Neural cell (in vitro differentiated cells): Measurements from ENCODE around the gene ZNF57. TPM values are rescaled to one million over a fixed set of nuclear protein-coding genes. Genes with fewer than 3 reads are reported as not detected.
"Not testable (repeated sequence)": the region's sequence is repeated elsewhere in the genome, so short reads cannot be mapped to it uniquely, and the experiment has no call there.

Experiments
- H2AFZ ChIP-seq: fragments of 200-600, 300-800 bp; sonication (generic), shearing (Covaris generic); 2 replicates; pipeline ENCODE4 v1.6.0; 2014; ENCODE audit warnings: low read depth, mild to moderate bottlenecking, antibody characterized with exemption, low read length, moderate library complexity
- H3F3A ChIP-seq: fragments of 200-600 bp; shearing (Covaris generic); 2 replicates; pipeline ENCODE4 v1.6.1; 2016; ENCODE audit warnings: mild to moderate bottlenecking, moderate library complexity, mixed read lengths, antibody characterized with exemption, low read length; ENCODE audit not compliant: insufficient read depth, poor library complexity, severe bottlenecking
- H3K27ac ChIP-seq: fragments of 200-600, 300-800 bp; sonication (generic), shearing (Covaris generic); 2 replicates; pipeline ENCODE4 v1.5.1; 2014; ENCODE audit warnings: mild to moderate bottlenecking, low read length, moderate library complexity
- H3K27me3 ChIP-seq: fragments of 300-800, 200-600 bp; sonication (generic), shearing (Covaris generic); 2 replicates; pipeline ENCODE4 v1.6.0; 2014; ENCODE audit warnings: mild to moderate bottlenecking, low read depth, low read length, moderate library complexity; ENCODE audit not compliant: insufficient read depth
- H3K36me3 ChIP-seq: fragments of 300-800, 200-600 bp; sonication (generic), shearing (Covaris generic); 2 replicates; pipeline ENCODE4 v1.5.1; 2014; ENCODE audit warnings: mild to moderate bottlenecking, antibody characterized with exemption, low read length, moderate library complexity; ENCODE audit not compliant: insufficient read depth
- H3K4me2 ChIP-seq: fragments of 300-800, 200-600 bp; sonication (generic), shearing (Covaris generic); 2 replicates; pipeline ENCODE4 v1.6.0; 2014; ENCODE audit warnings: mild to moderate bottlenecking, low read length
- H3K4me3 ChIP-seq: fragments of 300-800, 200-600 bp; sonication (generic), shearing (Covaris generic); 2 replicates; pipeline ENCODE4 v1.5.1; 2014; ENCODE audit warnings: mild to moderate bottlenecking, low read length, moderate library complexity
- H3K79me2 ChIP-seq: fragments of 200-600 bp; shearing (Covaris generic); replicated peaks from 2 replicates; pipeline ENCODE4 v1.6.0; 2014; ENCODE audit warnings: mild to moderate bottlenecking, low read length, moderate library complexity; ENCODE audit not compliant: insufficient read depth
- H3K9ac ChIP-seq: fragments of 300-800, 200-600 bp; sonication (generic), shearing (Covaris generic); 2 replicates; pipeline ENCODE4 v1.6.1; 2016; ENCODE audit warnings: mild to moderate bottlenecking, low read length, mixed read lengths
- H3K9me2 ChIP-seq: fragments of 200-600 bp; shearing (Covaris generic); 2 replicates; pipeline ENCODE4 v1.6.1; 2016; ENCODE audit warnings: mild to moderate bottlenecking, low read length, mixed read lengths; ENCODE audit not compliant: insufficient read depth
- H3K9me3 ChIP-seq: fragments of 200-600, 300-800 bp; sonication (generic), shearing (Covaris generic); 2 replicates; pipeline ENCODE4 v1.6.1; 2016; ENCODE audit warnings: mild to moderate bottlenecking, mixed run types, low read length, moderate library complexity, mixed read lengths
- H4K20me1 ChIP-seq: fragments of 200-600 bp; shearing (Covaris generic); 2 replicates; pipeline ENCODE4 v1.6.1; 2016; ENCODE audit warnings: mild to moderate bottlenecking, mixed run types; ENCODE audit not compliant: insufficient read depth
- CTCF ChIP-seq: fragments of 450-650 bp; IDR thresholded peaks from 2 replicates; pipeline ENCODE4 v1.5.1; 2014; ENCODE audit warnings: antibody characterized with exemption, mild to moderate bottlenecking, moderate library complexity; ENCODE audit not compliant: poor library complexity, severe bottlenecking
- EP300 ChIP-seq: fragments of 450-650 bp; conservative IDR thresholded peaks from 2 replicates; pipeline ENCODE4 v1.6.1; 2014; ENCODE audit warnings: antibody characterized with exemption, mild to moderate bottlenecking, moderate library complexity; ENCODE audit not compliant: poor library complexity, severe bottlenecking
- EZH2 ChIP-seq: fragments of 200-600, 300-800 bp; shearing (Covaris generic), sonication (generic); IDR thresholded peaks from 2 replicates; pipeline ENCODE4 v1.6.1; 2014; ENCODE audit warnings: antibody characterized with exemption, low read length, borderline replicate concordance, mild to moderate bottlenecking; ENCODE audit not compliant: insufficient read depth, poor library complexity, severe bottlenecking
- MXI1 ChIP-seq: fragments of 450-650 bp; conservative IDR thresholded peaks from 2 replicates; pipeline ENCODE4 v1.6.1; 2014; ENCODE audit warnings: antibody characterized with exemption, mild to moderate bottlenecking; ENCODE audit not compliant: poor library complexity, severe bottlenecking
- POLR2AphosphoS5 ChIP-seq: IDR thresholded peaks from 2 replicates; pipeline ENCODE4 v1.6.1; 2012
- RAD21 ChIP-seq: fragments of 450-650 bp; conservative IDR thresholded peaks from 2 replicates; pipeline ENCODE4 v1.6.1; 2014; ENCODE audit warnings: antibody characterized with exemption, mild to moderate bottlenecking, moderate library complexity
- REST ChIP-seq: IDR thresholded peaks from 2 replicates; pipeline ENCODE4 v1.6.1; 2012; ENCODE audit warnings: borderline replicate concordance
- SMC3 ChIP-seq: fragments of 450-650 bp; conservative IDR thresholded peaks from 2 replicates; pipeline ENCODE4 v1.6.1; 2014; ENCODE audit warnings: antibody characterized with exemption, mild to moderate bottlenecking, moderate library complexity; ENCODE audit not compliant: poor library complexity
- TAF1 ChIP-seq: IDR thresholded peaks from 2 replicates; pipeline ENCODE4 v1.6.1; 2012; ENCODE audit warnings: low read depth
- polyA plus RNA-seq: library from polyadenylated mRNA; depleted of rRNA; stranded (reverse); fragments of >200 nt; gene quantifications from 2 replicates; pipeline ENCODE4 v1.2.3, GENCODE V29; 2014

Gene ZNF57
- polyA plus RNA-seq, 1 donor from 2014 or later = 3.0 TPM

GRCh38 chr19:2869618-2870017 is 31.1 kb upstream of the ZNF57 start:
- H3K9me2 ChIP-seq = no peaks in the 10 kb centered on the region
- H3K27ac ChIP-seq = no peak overlapping the region
- H3K36me3 ChIP-seq = no peaks in the 10 kb centered on the region
- H2AFZ ChIP-seq = no peak overlapping the region
- H3F3A ChIP-seq = no peaks in the 10 kb centered on the region
- no peak overlapping the region for H3K4me3 ChIP-seq
- no peaks in the 10 kb centered on the region for H3K9me3 ChIP-seq
- H4K20me1 ChIP-seq = no peaks in the 10 kb centered on the region
- H3K79me2 ChIP-seq = no peaks in the 10 kb centered on the region
- TF ChIP-seq EP300 = no peak
- TF ChIP-seq TAF1 = no peak
- no peak for TF ChIP-seq CTCF
- TF ChIP-seq RAD21 = no peak
- TF ChIP-seq MXI1 = no peak
- TF ChIP-seq EZH2 = no peak
- TF ChIP-seq SMC3 = no peak
- TF ChIP-seq POLR2AphosphoS5 = no peak
- TF ChIP-seq REST = no peak
- no peak overlapping the region for H3K9ac ChIP-seq
- no peaks in the 10 kb centered on the region for H3K27me3 ChIP-seq
- H3K4me2 ChIP-seq = no peak overlapping the region

GRCh38 chr19:2872175-2872574 is 28.6 kb upstream of the ZNF57 start:
- not testable (repeated sequence) for H3K27me3 ChIP-seq, H3K4me3 ChIP-seq, H2AFZ ChIP-seq, H3K36me3 ChIP-seq, H3K9me3 ChIP-seq, H3K9me2 ChIP-seq, H3K9ac ChIP-seq, H4K20me1 ChIP-seq, H3K4me2 ChIP-seq, H3K79me2 ChIP-seq, H3F3A ChIP-seq, H3K27ac ChIP-seq
